ENCODE data around the gene TAF3.

TAF3 gene

DNA sequence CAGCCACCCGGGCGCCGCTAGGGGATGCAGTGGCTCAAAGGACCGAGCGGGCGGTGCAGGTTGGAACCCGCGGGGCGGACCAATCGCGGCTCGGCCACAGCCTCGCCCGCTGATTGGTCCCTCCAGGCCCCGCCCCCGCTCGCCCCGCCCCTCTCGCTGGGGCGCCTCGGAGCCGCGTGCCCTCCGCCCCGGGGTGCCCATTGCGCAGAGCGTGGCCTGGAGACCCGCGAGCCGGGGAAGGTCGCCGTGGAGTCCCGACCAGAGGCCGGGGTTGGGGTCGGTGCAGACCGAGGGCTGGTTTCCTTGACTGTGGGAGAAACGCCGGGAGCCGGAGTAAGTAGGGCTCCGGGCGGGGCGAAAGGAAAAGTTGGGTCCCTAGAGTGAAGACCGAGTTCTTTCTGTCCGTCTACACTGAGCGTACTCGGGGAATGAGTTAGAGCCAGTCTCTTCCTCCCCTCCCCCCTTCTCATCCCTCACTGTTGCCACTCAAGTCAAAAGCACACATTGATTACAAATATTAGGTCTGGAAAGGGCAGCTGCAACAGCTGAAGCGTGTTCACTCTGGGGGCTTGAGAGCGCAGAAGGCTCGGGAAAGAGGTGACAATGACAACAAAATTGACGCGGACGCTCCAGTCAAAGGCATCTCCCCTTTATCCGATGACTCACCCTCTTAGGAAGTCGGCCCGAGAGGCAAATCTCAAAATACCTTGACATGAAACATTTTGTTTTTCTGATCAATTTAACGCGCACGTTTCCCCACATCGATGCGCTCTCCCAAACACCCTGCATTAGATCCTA lies 235.3 kb downstream of the TAF3 start (continued):
- TF ChIP-seq PRDM4 (tag by site-specific recombination; IDR thresholded peaks at IDR 0.05): 0 out of 2 replicates have a peak, but pooled peaks have one; percentile 36
- no peak for TF ChIP-seq MYNN (tag by site-specific recombination; IDR thresholded peaks at IDR 0.05; ENCODE audit: borderline replicate concordance)
- no peak for TF ChIP-seq ZBTB21 (tag by site-specific recombination; IDR thresholded peaks at IDR 0.05)
- no peak for TF ChIP-seq ZNF280C (tag by site-specific recombination; IDR thresholded peaks at IDR 0.05)
- no peak for TF ChIP-seq ZNF610 (tag by site-specific recombination; IDR thresholded peaks at IDR 0.05; ENCODE audit: borderline replicate concordance)
- no peak; the same call in 1 of the 2 replicates for TF ChIP-seq TCF7L2 (IDR thresholded peaks at IDR 0.05; ENCODE audit: borderline replicate concordance, low read depth, low read length)
- TF ChIP-seq ZNF514 (tag by site-specific recombination; IDR thresholded peaks at IDR 0.05): no peak
- TF ChIP-seq, protein P1, sequence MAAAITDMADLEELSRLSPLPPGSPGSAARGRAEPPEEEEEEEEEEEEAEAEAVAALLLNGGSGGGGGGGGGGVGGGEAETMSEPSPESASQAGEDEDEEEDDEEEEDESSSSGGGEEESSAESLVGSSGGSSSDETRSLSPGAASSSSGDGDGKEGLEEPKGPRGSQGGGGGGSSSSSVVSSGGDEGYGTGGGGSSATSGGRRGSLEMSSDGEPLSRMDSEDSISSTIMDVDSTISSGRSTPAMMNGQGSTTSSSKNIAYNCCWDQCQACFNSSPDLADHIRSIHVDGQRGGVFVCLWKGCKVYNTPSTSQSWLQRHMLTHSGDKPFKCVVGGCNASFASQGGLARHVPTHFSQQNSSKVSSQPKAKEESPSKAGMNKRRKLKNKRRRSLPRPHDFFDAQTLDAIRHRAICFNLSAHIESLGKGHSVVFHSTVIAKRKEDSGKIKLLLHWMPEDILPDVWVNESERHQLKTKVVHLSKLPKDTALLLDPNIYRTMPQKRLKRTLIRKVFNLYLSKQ (tag by site-specific recombination; IDR thresholded peaks at IDR 0.05; ENCODE audit: borderline replicate concordance): no peak
- TF ChIP-seq ZNF214 (tag by site-specific recombination; IDR thresholded peaks at IDR 0.05; ENCODE audit: borderline replicate concordance): no peak
- peak; percentile 58; the same call in 1 of the 2 replicates for TF ChIP-seq ZBTB20 (tag by site-specific recombination; IDR thresholded peaks at IDR 0.05)
- TF ChIP-seq GLI4 (tag by site-specific recombination; IDR thresholded peaks at IDR 0.05): no peak
- TF ChIP-seq ZNF843 (tag by site-specific recombination; IDR thresholded peaks at IDR 0.05): peak; percentile 11; the same call in 1 of the 2 replicates
- TF ChIP-seq, protein P2, sequence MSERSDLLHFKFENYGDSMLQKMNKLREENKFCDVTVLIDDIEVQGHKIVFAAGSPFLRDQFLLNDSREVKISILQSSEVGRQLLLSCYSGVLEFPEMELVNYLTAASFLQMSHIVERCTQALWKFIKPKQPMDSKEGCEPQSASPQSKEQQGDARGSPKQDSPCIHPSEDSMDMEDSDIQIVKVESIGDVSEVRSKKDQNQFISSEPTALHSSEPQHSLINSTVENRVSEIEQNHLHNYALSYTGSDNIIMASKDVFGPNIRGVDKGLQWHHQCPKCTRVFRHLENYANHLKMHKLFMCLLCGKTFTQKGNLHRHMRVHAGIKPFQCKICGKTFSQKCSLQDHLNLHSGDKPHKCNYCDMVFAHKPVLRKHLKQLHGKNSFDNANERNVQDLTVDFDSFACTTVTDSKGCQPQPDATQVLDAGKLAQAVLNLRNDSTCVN (tag by site-specific recombination; optimal IDR thresholded peaks at IDR 0.05): peak; percentile 67
- 0 out of 2 replicates have a peak, but pooled peaks have one; percentile 67 for TF ChIP-seq ZSCAN23 (tag by site-specific recombination; IDR thresholded peaks at IDR 0.05)
- TF ChIP-seq ZNF837 (tag by site-specific recombination; IDR thresholded peaks at IDR 0.05): no peak
- TF ChIP-seq, protein P3, sequence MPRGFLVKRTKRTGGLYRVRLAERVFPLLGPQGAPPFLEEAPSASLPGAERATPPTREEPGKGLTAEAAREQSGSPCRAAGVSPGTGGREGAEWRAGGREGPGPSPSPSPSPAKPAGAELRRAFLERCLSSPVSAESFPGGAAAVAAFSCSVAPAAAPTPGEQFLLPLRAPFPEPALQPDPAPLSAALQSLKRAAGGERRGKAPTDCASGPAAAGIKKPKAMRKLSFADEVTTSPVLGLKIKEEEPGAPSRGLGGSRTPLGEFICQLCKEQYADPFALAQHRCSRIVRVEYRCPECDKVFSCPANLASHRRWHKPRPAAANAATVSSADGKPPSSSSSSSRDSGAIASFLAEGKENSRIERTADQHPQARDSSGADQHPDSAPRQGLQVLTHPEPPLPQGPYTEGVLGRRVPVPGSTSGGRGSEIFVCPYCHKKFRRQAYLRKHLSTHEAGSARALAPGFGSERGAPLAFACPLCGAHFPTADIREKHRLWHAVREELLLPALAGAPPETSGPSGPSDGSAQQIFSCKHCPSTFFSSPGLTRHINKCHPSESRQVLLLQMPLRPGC (tag by site-specific recombination; IDR thresholded peaks at IDR 0.05): peak; percentile 73
- TF ChIP-seq ZBTB8A (tag by site-specific recombination; IDR thresholded peaks at IDR 0.05): peak; percentile 69
- TF ChIP-seq ZNF138 (tag by site-specific recombination; IDR thresholded peaks at IDR 0.05; ENCODE audit: borderline replicate concordance): no peak
- TF ChIP-seq ZNF768 (tag by site-specific recombination; IDR thresholded peaks at IDR 0.05): no peak
- TF ChIP-seq, protein P4, sequence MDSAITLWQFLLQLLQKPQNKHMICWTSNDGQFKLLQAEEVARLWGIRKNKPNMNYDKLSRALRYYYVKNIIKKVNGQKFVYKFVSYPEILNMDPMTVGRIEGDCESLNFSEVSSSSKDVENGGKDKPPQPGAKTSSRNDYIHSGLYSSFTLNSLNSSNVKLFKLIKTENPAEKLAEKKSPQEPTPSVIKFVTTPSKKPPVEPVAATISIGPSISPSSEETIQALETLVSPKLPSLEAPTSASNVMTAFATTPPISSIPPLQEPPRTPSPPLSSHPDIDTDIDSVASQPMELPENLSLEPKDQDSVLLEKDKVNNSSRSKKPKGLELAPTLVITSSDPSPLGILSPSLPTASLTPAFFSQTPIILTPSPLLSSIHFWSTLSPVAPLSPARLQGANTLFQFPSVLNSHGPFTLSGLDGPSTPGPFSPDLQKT (IDR thresholded peaks at IDR 0.05; ENCODE audit: borderline replicate concordance, low read depth, low read length): no peak
- no peak for TF ChIP-seq ZNF398 (tag by site-specific recombination; IDR thresholded peaks at IDR 0.05)
- TF ChIP-seq ZNF266 (tag by site-specific recombination; IDR thresholded peaks at IDR 0.05; ENCODE audit: low read depth): no peak
- no peak for TF ChIP-seq GFI1B (tag by site-specific recombination; IDR thresholded peaks at IDR 0.05)
- no peak for TF ChIP-seq ZNF560 (tag by site-specific recombination; IDR thresholded peaks at IDR 0.05; ENCODE audit: borderline replicate concordance)
- no peak for TF ChIP-seq ZNF776 (tag by site-specific recombination; IDR thresholded peaks at IDR 0.05; ENCODE audit: borderline replicate concordance)

Measured in HEK293 (cell line).